ENCODE measurements around the gene ELAVL3.
"Not testable (repeated sequence)": the region's sequence is repeated elsewhere in the genome, so short reads cannot be mapped to it uniquely, and the experiment has no call there.

ELAVL3 gene

GRCh38 chr19:11434703-11435056 is 46.2 kb downstream of the ELAVL3 start:
- TF ChIP-seq CTCF (IDR thresholded peaks at IDR 0.05; ENCODE audit: low read length, missing control alignments), result no peak
- DNase-seq (ENCODE audit: low read depth), result no peak
- peak overlapping the region; percentile 99 for H3K4me3 ChIP-seq (replicated peaks; ENCODE audit: low read depth, low read length)

GRCh38 chr19:11433526-11433925 is 47.3 kb downstream of the ELAVL3 start:
- DNase-seq (ENCODE audit: low read depth); H3K4me3 ChIP-seq (replicated peaks; ENCODE audit: low read depth, low read length): not testable (repeated sequence)

GRCh38 chr19:11426656-11427055 is 54.2 kb downstream of the ELAVL3 start:
- DNase-seq (ENCODE audit: low read depth), result no peak
- no peak overlapping the region for H3K4me3 ChIP-seq (replicated peaks; ENCODE audit: low read depth, low read length)
- no peak for TF ChIP-seq CTCF (IDR thresholded peaks at IDR 0.05; ENCODE audit: low read length, missing control alignments)

- DNase-seq (ENCODE audit: low read depth), result no peak
- no peak overlapping the region for H3K4me3 ChIP-seq (replicated peaks; ENCODE audit: low read depth, low read length)
- TF ChIP-seq CTCF (IDR thresholded peaks at IDR 0.05; ENCODE audit: low read length, missing control alignments), result no peak
Observed at GRCh38 chr19:11425719-11426457, 55.0 kb downstream of the ELAVL3 start.

GRCh38 chr19:11423791-11424181 is 57.1 kb downstream of the ELAVL3 start:
- no peak overlapping the region for H3K4me3 ChIP-seq (replicated peaks; ENCODE audit: low read depth, low read length)
- DNase-seq (ENCODE audit: low read depth), result no peak

GRCh38 chr19:11423164-11423790 is 57.6 kb downstream of the ELAVL3 start:
- TF ChIP-seq CTCF (IDR thresholded peaks at IDR 0.05; ENCODE audit: low read length, missing control alignments), result no peak
- no peak overlapping the region for H3K4me3 ChIP-seq (replicated peaks; ENCODE audit: low read depth, low read length)
- DNase-seq (ENCODE audit: low read depth), result no peak

More at GRCh38 chr19:11423791-11424181, 57.1 kb downstream of the ELAVL3 start:
- no peak for TF ChIP-seq CTCF (IDR thresholded peaks at IDR 0.05; ENCODE audit: low read length, missing control alignments)

- DNase-seq (ENCODE audit: low read depth), result peak; percentile 61
- H3K4me3 ChIP-seq (replicated peaks; ENCODE audit: low read depth, low read length), result no peak overlapping the region
- TF ChIP-seq CTCF (IDR thresholded peaks at IDR 0.05; ENCODE audit: low read length, missing control alignments), result no peak
Observed at GRCh38 chr19:11422163-11423065, 58.4 kb downstream of the ELAVL3 start.
